Raji (cell line): ENCODE data around the gene OR1D2.
"Not testable (repeated sequence)": the region's sequence is repeated elsewhere in the genome, so short reads cannot be mapped to it uniquely, and the experiment has no call there.

Source experiments
- POLR2A ChIP-seq: IDR thresholded peaks from 2 replicates; pipeline ENCODE4 v1.6.1; 2011; ENCODE audit warnings: low read depth, low read length, control low read depth; ENCODE audit not compliant: insufficient read depth

Gene OR1D2

GRCh38 chr17:3104322-3104721, at the start of gene OR1D2:
TSS of gene OR1D2 (minus strand) at chr17:3104422. CDS start at chr17:3092996, 11,426 bp downstream.
- TF ChIP-seq POLR2A: no peak

GRCh38 chr17:3127451-3127850, 23.2 kb upstream of the OR1D2 start, which contains the start of gene OR1G1:
TSS of gene OR1G1 (minus strand) at chr17:3127551. CDS start at chr17:3127551, 0 bp downstream.
- TF ChIP-seq POLR2A: no peak

GRCh38 chr17:3063507-3063906, 40.7 kb downstream of the OR1D2 start, which contains the start of gene OR1D5:
TSS of gene OR1D5 (minus strand) at chr17:3063607. CDS start at chr17:3063607, 0 bp downstream.
- TF ChIP-seq POLR2A: not testable (repeated sequence)

GRCh38 chr17:3049705-3050295, 54.4 kb downstream of the OR1D2 start:
- TF ChIP-seq POLR2A: no peak

GRCh38 chr17:3048727-3049471, 55.3 kb downstream of the OR1D2 start:
- peak; percentile 70 for TF ChIP-seq POLR2A

- no peak for TF ChIP-seq POLR2A
Observed at GRCh38 chr17:3046753-3047152, 57.5 kb downstream of the OR1D2 start.

GRCh38 chr17:3043737-3044365, 60.4 kb downstream of the OR1D2 start:
- TF ChIP-seq POLR2A: no peak

- TF ChIP-seq POLR2A: no peak
Observed at GRCh38 chr17:3040882-3041281, 63.3 kb downstream of the OR1D2 start.

- no peak for TF ChIP-seq POLR2A
Observed at GRCh38 chr17:3039736-3040135, 64.5 kb downstream of the OR1D2 start.

- TF ChIP-seq POLR2A: no peak
Observed at GRCh38 chr17:3038941-3039340, 65.3 kb downstream of the OR1D2 start.
